HepG2 (cell line): ENCODE data around the gene CCDC83. TPM values are rescaled to one million over a fixed set of nuclear protein-coding genes. Genes with fewer than 3 reads are reported as not detected.
A peak's percentile ranks its signal among the peaks of the same experiment; 100 is the strongest.

Source experiments
- ATAC-seq: fragments of 200-7000 bp; cut with Tn5 transposase; 3 replicates; pipeline ENCODE4 v1.9.1; 2020; ENCODE audit warnings: mild to moderate bottlenecking, moderate library complexity
- BruUV-seq: library from RNA; stranded (reverse); fragments of 400-500 nt; replicated peaks from 2 replicates; lab custom pipeline; 2021; lab: Mats Ljungman, UMichigan
- CTCF ChIA-PET: fragments of 300-600 bp; formaldehyde crosslinking; extraction: SDS; loops from one replicate; lab custom pipeline; 2021; ENCODE audit warnings: low total read pairs, inconsistent platforms, low intra/inter-chr PET ratio; lab: Yijun Ruan, JAX
- POLR2A ChIA-PET: fragments of 350-600 bp; sonication (Branson Sonifier 250); formaldehyde crosslinking; loops from one replicate; lab custom pipeline; 2020; ENCODE audit warnings: antibody characterized with exemption, inconsistent platforms; lab: Yijun Ruan, JAX
- DNase-seq: peaks from one replicate; pipeline ENCODE4 v3.0.0-alpha.2; 2015; ENCODE audit warnings: low spot score
- FAIRE-seq: peaks from 3 replicates; lab custom pipeline; 2011; peaks lifted over from hg19 to GRCh38; lab: Jason Lieb, UNC
- H2AFZ ChIP-seq: one replicate; pipeline ENCODE4 v1.6.1; 2011; ENCODE audit warnings: low read length, inconsistent platforms
- H3K27ac ChIP-seq: fragments of 300-600 bp; 3 replicates; pipeline ENCODE4 v1.8.0; 2011; ENCODE audit warnings: mixed run types, mild to moderate bottlenecking, mixed read lengths, low read length, inconsistent platforms; ENCODE audit not compliant: insufficient read depth; ENCODE audit errors: extremely low read length
- H3K27me3 ChIP-seq, 2 experiments: fragments of 200-600 bp in 1 of 2; 2 replicates in 1 of 2; 3 replicates in 1 of 2; pipeline versions ENCODE4 v1.6.0 to v1.8.0; 2011; ENCODE audit warnings: low read length in 2 of 2, mild to moderate bottlenecking in 2 of 2, moderate library complexity in 2 of 2, inconsistent platforms in 1 of 2; ENCODE audit not compliant: insufficient read depth in 2 of 2, control insufficient read depth in 1 of 2
- H3K36me3 ChIP-seq, 2 experiments: fragments of 200-600 bp in 1 of 2; replicated peaks in 1 of 2; 2 replicates in 1 of 2; 3 replicates in 1 of 2; pipeline versions ENCODE4 v1.5.1 to v1.8.0; 2011; ENCODE audit warnings: low read length in 2 of 2, inconsistent platforms in 1 of 2; ENCODE audit not compliant: insufficient read depth in 2 of 2, control insufficient read depth in 1 of 2
- H3K4me1 ChIP-seq: 2 replicates; pipeline ENCODE4 v1.5.1; 2012; ENCODE audit warnings: low read length, inconsistent platforms; ENCODE audit not compliant: insufficient read depth
- H3K4me2 ChIP-seq: 2 replicates; pipeline ENCODE4 v1.6.0; 2011; ENCODE audit warnings: low read depth, low read length, inconsistent platforms
- H3K4me3 ChIP-seq, 3 experiments: fragments of 200-600 bp in 1 of 3; sonication (generic), shearing (Covaris generic) in 1 of 3; replicated peaks in 1 of 3; 2 replicates each; pipeline ENCODE4 v1.5.1; 2011 to 2016; ENCODE audit warnings: low read length in 3 of 3, inconsistent platforms in 2 of 3, low read depth in 2 of 3, mild to moderate bottlenecking in 2 of 3, control low read depth in 1 of 3, mixed read lengths in 1 of 3; ENCODE audit not compliant: insufficient read depth in 1 of 3
- H3K79me2 ChIP-seq: one replicate; pipeline ENCODE4 v1.6.1; 2011; ENCODE audit warnings: low read length, inconsistent platforms; ENCODE audit not compliant: insufficient read depth
- H3K9ac ChIP-seq: 2 replicates; pipeline ENCODE4 v1.6.0; 2011; ENCODE audit warnings: mild to moderate bottlenecking, low read depth, low read length, inconsistent platforms; ENCODE audit not compliant: insufficient read depth
- H3K9me3 ChIP-seq: 2 replicates; pipeline ENCODE4 v1.5.1; 2012; ENCODE audit warnings: mild to moderate bottlenecking, low read length
- H4K20me1 ChIP-seq: 2 replicates; pipeline ENCODE4 v1.6.0; 2011; ENCODE audit warnings: inconsistent platforms, mild to moderate bottlenecking, low read length, moderate library complexity; ENCODE audit not compliant: insufficient read depth
- FOSL2 ChIP-seq: sonication (generic); formaldehyde crosslinking; IDR thresholded peaks from 2 replicates; pipeline ENCODE4 v1.4.0; 2020; ENCODE audit warnings: missing genetic modification reagents
- KDM3A ChIP-seq: IDR thresholded peaks from 2 replicates; pipeline ENCODE4 v1.6.1; 2018; ENCODE audit warnings: low read depth, missing compliant biosample characterization
- MED8 ChIP-seq: sonication (generic); formaldehyde crosslinking; IDR thresholded peaks from 2 replicates; pipeline ENCODE4 v1.8.1; 2023; ENCODE audit warnings: mild to moderate bottlenecking, missing genetic modification reagents; ENCODE audit not compliant: insufficient replicate concordance
- MNT ChIP-seq: fragments of 450-650 bp; IDR thresholded peaks from 2 replicates; pipeline ENCODE4 v1.6.1; 2016
- ZBTB34 ChIP-seq: sonication (generic); formaldehyde crosslinking; IDR thresholded peaks from 2 replicates; pipeline ENCODE4 v1.8.0; 2022; ENCODE audit warnings: mild to moderate bottlenecking, missing genetic modification reagents
- ZNF124 ChIP-seq: sonication (generic); formaldehyde crosslinking; IDR thresholded peaks from 2 replicates; pipeline ENCODE4 v1.4.0; 2020; ENCODE audit warnings: missing genetic modification reagents
- ZNF570 ChIP-seq: sonication (generic); formaldehyde crosslinking; IDR thresholded peaks from 2 replicates; pipeline ENCODE4 v1.4.0; 2020; ENCODE audit warnings: mild to moderate bottlenecking, missing genetic modification reagents, borderline replicate concordance
- WGBS: methylation state at CpG from one replicate; pipeline ENCODE4 v1.1.6; 2017; ENCODE audit warnings: low lambda C conversion rate; 5-methylcytosine and 5-hydroxymethylcytosine counted together
- in situ Hi-C: cut with HindIII; loops from 2 replicates; pipeline ENCODE4 v1.10.0; 2017; ENCODE audit warnings: low pct_unique_long_range_greater_than_20kb; ENCODE audit not compliant: extremely low pct_ligation_motif_present
- intact Hi-C: fragments of 100-400 bp; cut with micrococcal nuclease; formaldehyde crosslinking; loops from one replicate; pipeline ENCODE4 v1.10.0; 2022; ENCODE audit not compliant: unreplicated experiment
- polyA plus RNA-seq, 8 experiments: library from polyadenylated mRNA; depleted of rRNA in 3 of 8; stranded (reverse) in 7 of 8; unstranded in 1 of 8; fragments of >200 nt; fragmentation: Illumina TruSeq in 4 of 8; extraction: Trizol in 4 of 8; gene quantifications; 2 replicates each; pipeline versions ENCODE4 v1.2.1 to v1.2.3, GENCODE V29; 2011 to 2016; ENCODE audit warnings: low read depth in 4 of 8, missing spikeins in 1 of 8, mixed read lengths in 1 of 8; ENCODE audit not compliant: insufficient read depth in 1 of 8
- total RNA-seq, 5 experiments: library from RNA; depleted of rRNA; stranded (reverse); fragments of >200 nt; fragmentation: Illumina TruSeq; extraction: Trizol; gene quantifications; 2 replicates each; pipeline ENCODE4 v1.2.3, GENCODE V29; 2016; ENCODE audit warnings: low read depth in 1 of 5
- TF ChIP-seq, protein P1 (sequence below): sonication (generic); formaldehyde crosslinking; IDR thresholded peaks from 2 replicates; pipeline ENCODE4 v1.8.1; 2023; ENCODE audit warnings: mild to moderate bottlenecking, missing genetic modification reagents

Gene CCDC83
- total and polyA plus RNA-seq, 2 of the 13 experiments (the other 11 are each of a cell fraction or from before 2014, with no cell fraction given), result not detected

GRCh38 chr11:85848006-85848405, 7.2 kb upstream of the CCDC83 start:
- ChIA-PET POLR2A (no interaction called here), CTCF (no interaction called here)
- Histone ChIP-seq H3K27me3 (no peaks in the 10 kb centered on the region), H3K4me1 (no peaks in the 10 kb centered on the region), H4K20me1 (no peaks in the 10 kb centered on the region), H3K27ac (no peak overlapping the region), H3K79me2 (no peaks in the 10 kb centered on the region), H3K4me2 (no peak overlapping the region), H2AFZ (no peak overlapping the region), H3K4me3 (no peak overlapping the region), H3K9me3 (no peaks in the 10 kb centered on the region), H3K36me3 (no peaks in the 10 kb centered on the region), H3K9ac (no peak overlapping the region)
- FAIRE-seq (no peak), DNase-seq (no peak), ATAC-seq (no peak)
- WGBS, result 22% methylated on average over 3 of the region's 3 CpGs
- BruUV-seq, result no TSS peak
- TF ChIP-seq ZNF570 (CRISPR knock-in tag), result no peak
- TF ChIP-seq FOSL2 (CRISPR knock-in tag), result 0 out of 2 replicates have a peak, but pooled peaks have one; percentile 23
- intact Hi-C loops (no loop called here), in situ Hi-C loops (no loop called here)

GRCh38 chr11:85848556-85848955, 6.6 kb upstream of the CCDC83 start:
- Histone ChIP-seq H3K9ac (no peak overlapping the region), H3K27me3 (no peaks in the 10 kb centered on the region), H3K4me3 (no peak overlapping the region), H4K20me1 (no peaks in the 10 kb centered on the region), H3K36me3 (no peaks in the 10 kb centered on the region), H3K9me3 (no peaks in the 10 kb centered on the region), H3K4me1 (no peaks in the 10 kb centered on the region), H2AFZ (no peak overlapping the region), H3K27ac (no peak overlapping the region), H3K4me2 (no peak overlapping the region), H3K79me2 (no peaks in the 10 kb centered on the region)
- DNase-seq (no peak), ATAC-seq (no peak), FAIRE-seq (no peak)
- BruUV-seq, result no TSS peak
- POLR2A ChIA-PET, result no interaction called here
- in situ Hi-C loops, result no loop called here
- no peak for TF ChIP-seq ZBTB34 (CRISPR knock-in tag)
- TF ChIP-seq MED8 (CRISPR knock-in tag), result no peak
- TF ChIP-seq KDM3A (CRISPR knock-in tag), result no peak
- TF ChIP-seq, protein P1, sequence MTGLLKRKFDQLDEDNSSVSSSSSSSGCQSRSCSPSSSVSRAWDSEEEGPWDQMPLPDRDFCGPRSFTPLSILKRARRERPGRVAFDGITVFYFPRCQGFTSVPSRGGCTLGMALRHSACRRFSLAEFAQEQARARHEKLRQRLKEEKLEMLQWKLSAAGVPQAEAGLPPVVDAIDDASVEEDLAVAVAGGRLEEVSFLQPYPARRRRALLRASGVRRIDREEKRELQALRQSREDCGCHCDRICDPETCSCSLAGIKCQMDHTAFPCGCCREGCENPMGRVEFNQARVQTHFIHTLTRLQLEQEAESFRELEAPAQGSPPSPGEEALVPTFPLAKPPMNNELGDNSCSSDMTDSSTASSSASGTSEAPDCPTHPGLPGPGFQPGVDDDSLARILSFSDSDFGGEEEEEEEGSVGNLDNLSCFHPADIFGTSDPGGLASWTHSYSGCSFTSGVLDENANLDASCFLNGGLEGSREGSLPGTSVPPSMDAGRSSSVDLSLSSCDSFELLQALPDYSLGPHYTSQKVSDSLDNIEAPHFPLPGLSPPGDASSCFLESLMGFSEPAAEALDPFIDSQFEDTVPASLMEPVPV (CRISPR knock-in tag), result no peak
- TF ChIP-seq MNT, result no peak
- TF ChIP-seq ZNF124, result no peak
- intact Hi-C loops, result no loop called here
- CTCF ChIA-PET, result no interaction called here
- 7% methylated on average over 2 of the region's 2 CpGs for WGBS
